ENCODE data around the gene NOC4L.
"Not testable (repeated sequence)": the region's sequence is repeated elsewhere in the genome, so short reads cannot be mapped to it uniquely, and the experiment has no call there.

The NOC4L gene

GRCh38 chr12:132186208-132186856 lies 42.1 kb downstream of the NOC4L start:
- no peak for DNase-seq

GRCh38 chr12:132186857-132187620 lies 42.8 kb downstream of the NOC4L start:
- DNase-seq = no peak

GRCh38 chr12:132187646-132188450 lies 43.6 kb downstream of the NOC4L start:
- DNase-seq = no peak

GRCh38 chr12:132188451-132188901 lies 44.2 kb downstream of the NOC4L start:
- no peak for DNase-seq

GRCh38 chr12:132188916-132189325 lies 44.7 kb downstream of the NOC4L start:
- DNase-seq = no peak

- DNase-seq = peak; percentile 89
These were observed 45.2 kb downstream of the NOC4L start for GRCh38 chr12:132189378-132190011.

- no peak for DNase-seq
These were observed 45.9 kb downstream of the NOC4L start for GRCh38 chr12:132190012-132190755.

GRCh38 chr12:132190834-132191500 lies 46.7 kb downstream of the NOC4L start:
- DNase-seq = no peak

- DNase-seq = no peak
These were observed 47.7 kb downstream of the NOC4L start for GRCh38 chr12:132191715-132192553.

GRCh38 chr12:132194056-132194455 lies 49.8 kb downstream of the NOC4L start:
- DNase-seq = no peak

- no peak for DNase-seq
These were observed 50.3 kb downstream of the NOC4L start for GRCh38 chr12:132194556-132194955.

GRCh38 chr12:132195242-132195641 lies 51.0 kb downstream of the NOC4L start:
- DNase-seq = not testable (repeated sequence)

- no peak for DNase-seq
These were observed 52.0 kb downstream of the NOC4L start for GRCh38 chr12:132196038-132196872.

GRCh38 chr12:132196873-132197390 lies 52.7 kb downstream of the NOC4L start:
- no peak for DNase-seq

- DNase-seq = no peak
These were observed 53.5 kb downstream of the NOC4L start for GRCh38 chr12:132197581-132198354.

GRCh38 chr12:132199101-132199500 lies 54.8 kb downstream of the NOC4L start:
- no peak for DNase-seq

- no peak for DNase-seq
These were observed 55.5 kb downstream of the NOC4L start for GRCh38 chr12:132199526-132200319.

GRCh38 chr12:132200800-132201199 lies 56.5 kb downstream of the NOC4L start:
- no peak for DNase-seq

All from NCI-H2227 treated with DMSO at 0.1 percent for 48 hours (cell line).